ENCODE data around the gene LYPD8.

LYPD8 gene

DNA sequence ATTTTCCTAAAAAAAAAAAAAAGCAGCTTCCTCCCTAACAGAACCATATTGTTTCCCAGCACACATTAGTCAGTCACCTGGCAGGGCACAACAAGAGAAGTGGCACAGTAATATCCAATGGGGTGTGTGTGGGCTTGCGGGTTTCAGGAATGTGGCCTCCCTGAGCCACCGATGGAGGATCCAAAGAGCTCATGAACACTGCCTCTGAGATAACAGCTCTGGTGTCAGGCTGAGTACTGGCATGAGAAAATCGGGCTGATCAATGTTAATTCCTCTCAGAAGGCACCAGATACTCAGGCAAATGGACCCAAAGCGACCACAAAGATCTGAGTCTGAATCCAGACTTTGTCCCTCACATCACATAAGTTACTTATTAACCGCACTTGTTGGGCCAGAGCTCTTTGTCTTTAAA, 2.2 kb upstream of the LYPD8 start:
- H3K27ac ChIP-seq: no peak overlapping the region
- TF ChIP-seq, protein P1, sequence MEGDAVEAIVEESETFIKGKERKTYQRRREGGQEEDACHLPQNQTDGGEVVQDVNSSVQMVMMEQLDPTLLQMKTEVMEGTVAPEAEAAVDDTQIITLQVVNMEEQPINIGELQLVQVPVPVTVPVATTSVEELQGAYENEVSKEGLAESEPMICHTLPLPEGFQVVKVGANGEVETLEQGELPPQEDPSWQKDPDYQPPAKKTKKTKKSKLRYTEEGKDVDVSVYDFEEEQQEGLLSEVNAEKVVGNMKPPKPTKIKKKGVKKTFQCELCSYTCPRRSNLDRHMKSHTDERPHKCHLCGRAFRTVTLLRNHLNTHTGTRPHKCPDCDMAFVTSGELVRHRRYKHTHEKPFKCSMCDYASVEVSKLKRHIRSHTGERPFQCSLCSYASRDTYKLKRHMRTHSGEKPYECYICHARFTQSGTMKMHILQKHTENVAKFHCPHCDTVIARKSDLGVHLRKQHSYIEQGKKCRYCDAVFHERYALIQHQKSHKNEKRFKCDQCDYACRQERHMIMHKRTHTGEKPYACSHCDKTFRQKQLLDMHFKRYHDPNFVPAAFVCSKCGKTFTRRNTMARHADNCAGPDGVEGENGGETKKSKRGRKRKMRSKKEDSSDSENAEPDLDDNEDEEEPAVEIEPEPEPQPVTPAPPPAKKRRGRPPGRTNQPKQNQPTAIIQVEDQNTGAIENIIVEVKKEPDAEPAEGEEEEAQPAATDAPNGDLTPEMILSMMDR (conservative IDR thresholded peaks at IDR 0.05): no peak

DNA sequence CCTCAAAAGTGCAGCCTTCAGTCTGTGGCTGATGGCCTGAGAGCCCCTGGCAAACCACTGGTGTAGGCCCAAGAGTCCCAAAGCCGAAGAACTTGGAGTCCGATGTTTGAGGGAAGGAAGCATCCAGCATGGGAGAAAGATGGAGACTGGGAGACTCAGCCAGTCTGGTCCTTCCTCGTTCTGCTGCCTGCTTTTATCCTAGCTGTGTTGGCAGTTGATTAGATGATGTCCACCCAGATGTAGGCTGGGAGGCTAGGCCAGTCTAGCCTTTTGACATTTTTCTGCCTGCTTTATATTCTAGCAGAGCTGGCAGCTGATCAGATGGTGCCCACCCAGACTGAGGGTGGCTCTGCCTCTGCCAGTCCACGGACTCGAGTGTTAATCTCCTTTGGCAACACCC, 1.1 kb upstream of the LYPD8 start:
- TF ChIP-seq, protein P1 (conservative IDR thresholded peaks at IDR 0.05): no peak
- no peak overlapping the region for H3K27ac ChIP-seq

DNA sequence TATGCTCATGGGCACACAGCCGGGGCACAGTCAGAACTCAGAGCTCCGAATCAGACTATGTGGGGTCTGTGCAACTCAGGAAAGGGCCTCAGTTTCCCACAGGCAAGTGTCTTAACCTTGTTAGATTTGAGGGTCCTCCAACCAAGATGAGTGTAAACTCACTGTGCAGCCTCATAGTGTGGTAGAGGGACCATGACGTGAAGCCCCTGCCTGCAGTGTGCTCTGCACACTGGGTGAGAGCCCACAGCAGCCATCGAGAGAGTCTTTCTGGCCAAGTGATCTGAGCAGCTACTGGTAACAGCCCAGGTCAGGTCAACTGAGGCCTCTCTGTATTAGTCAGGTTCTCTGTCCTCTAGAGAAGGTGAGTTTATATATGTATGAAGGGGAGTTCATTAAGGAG, 592 bp upstream of the LYPD8 start:
- H3K27ac ChIP-seq: no peak overlapping the region
- TF ChIP-seq, protein P1 (conservative IDR thresholded peaks at IDR 0.05): no peak

DNA sequence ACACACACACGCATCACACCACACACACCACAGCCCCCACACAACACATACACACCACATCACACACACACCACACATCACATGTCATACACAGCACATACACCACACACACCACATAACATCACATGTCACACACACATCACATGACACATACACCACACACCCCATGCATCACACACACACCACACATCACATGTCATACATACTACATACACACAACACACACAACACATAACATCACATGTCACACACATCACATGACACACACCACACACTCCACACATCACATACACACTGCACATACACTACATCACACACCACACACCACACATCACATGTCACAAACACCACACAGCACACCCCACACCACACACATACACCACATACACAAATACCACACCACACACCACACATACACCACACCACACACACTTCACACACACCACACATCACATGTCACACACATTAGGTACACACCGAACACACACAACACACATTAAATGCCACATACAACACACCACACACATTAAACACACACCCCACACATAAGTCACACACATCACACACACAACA, 1.8 kb downstream of the LYPD8 start:
- H3K27ac ChIP-seq: no peak overlapping the region
- TF ChIP-seq, protein P1 (conservative IDR thresholded peaks at IDR 0.05): no peak

DNA sequence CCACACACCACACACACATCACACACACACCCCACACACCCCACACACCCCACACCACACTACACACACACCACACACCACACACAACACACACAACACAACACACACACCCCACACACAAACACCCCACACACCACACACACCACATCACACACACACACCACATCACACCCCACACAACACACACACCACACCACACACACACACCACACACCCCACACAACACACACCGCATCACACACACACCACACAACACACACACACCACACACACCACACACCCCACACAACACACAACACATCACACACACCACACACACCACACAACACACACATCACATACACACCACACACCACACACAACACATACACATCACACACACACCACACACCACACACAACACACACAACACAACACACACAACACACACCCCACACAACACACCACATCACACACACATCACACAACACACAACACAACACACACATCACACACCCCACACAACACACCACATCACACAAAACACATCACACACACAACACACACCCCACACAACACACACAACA, 2.4 kb downstream of the LYPD8 start:
- TF ChIP-seq, protein P1 (conservative IDR thresholded peaks at IDR 0.05): no peak

DNA sequence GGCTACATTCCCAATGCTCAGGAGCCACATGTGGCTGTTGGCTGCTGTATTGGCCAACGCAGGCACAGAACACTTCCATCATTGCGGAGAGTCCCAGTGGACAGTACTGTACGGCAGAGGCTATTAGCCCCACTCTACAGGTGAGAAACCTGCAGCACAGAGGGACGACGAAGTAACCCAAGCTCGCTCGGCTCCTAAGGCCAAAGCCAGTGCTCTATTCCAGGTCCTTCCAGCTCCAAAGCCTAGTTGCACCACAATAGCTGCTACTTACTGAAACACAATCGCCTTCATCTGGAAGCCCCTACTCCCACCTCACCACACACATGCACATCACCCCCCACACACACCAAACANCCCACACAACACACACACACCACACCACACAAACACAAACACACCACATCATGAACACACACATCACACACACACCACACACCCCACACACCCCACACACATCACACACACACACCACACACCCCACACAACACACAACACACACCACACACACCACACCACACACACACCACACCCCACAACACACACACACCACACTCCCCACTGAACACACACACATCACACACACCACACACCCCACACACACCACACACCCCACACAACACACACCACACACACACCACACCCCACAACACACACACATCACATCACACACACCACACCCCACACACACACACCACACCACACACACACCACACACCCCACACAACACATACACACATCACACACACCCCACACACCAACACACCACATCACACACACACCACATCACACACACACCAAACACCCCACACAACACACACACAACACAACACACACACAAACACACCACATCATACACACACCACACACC, 3.2 kb downstream of the LYPD8 start:
- TF ChIP-seq, protein P1 (conservative IDR thresholded peaks at IDR 0.05): no peak
- H3K27ac ChIP-seq: no peak overlapping the region

More for the DNA sequence above, 2.4 kb downstream of the LYPD8 start:
- no peak overlapping the region for H3K27ac ChIP-seq

DNA sequence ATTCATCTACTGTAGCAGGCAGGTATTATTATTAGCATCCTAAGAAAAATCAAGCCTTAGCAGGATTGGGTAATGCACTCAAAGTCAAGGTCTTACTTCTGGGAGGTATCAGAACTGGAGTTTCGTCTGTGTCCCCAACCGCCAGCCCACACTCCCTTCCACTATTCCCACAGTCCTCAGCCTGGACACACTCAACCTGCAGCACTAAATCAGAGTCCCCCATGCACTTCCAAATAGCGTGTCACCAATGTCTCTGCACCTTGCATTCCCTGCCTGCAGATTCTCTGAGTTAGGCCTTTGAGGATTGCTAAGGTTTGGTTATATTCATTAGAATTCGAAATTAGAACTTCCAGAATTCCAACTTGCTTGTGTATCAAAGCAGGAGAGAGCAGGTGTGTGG, 3.9 kb downstream of the LYPD8 start:
- no peak overlapping the region for H3K27ac ChIP-seq
- TF ChIP-seq, protein P1 (conservative IDR thresholded peaks at IDR 0.05): no peak

Measured in VCaP (cell line).